Sciatic nerve (tissue), 2 donors: ENCODE measurements around the gene AP4S1. TPM values are rescaled to one million over a fixed set of nuclear protein-coding genes. Genes with fewer than 3 reads are reported as not detected.
"Not testable (repeated sequence)": the region's sequence is repeated elsewhere in the genome, so short reads cannot be mapped to it uniquely, and the experiment has no call there.

Experiments used
- ATAC-seq: fragments of 200-7000 bp; cut with Tn5 transposase; one replicate; pipeline ENCODE4 v1.9.1; 2020; ENCODE audit warnings: mild to moderate bottlenecking, moderate library complexity
- DNase-seq: peaks from one replicate; pipeline ENCODE4 v3.0.0-alpha.2; 2020; ENCODE audit warnings: low spot score
- intact Hi-C: fragments of 100-400 bp; cut with DNase I; formaldehyde crosslinking; loops from one replicate; pipeline ENCODE4 v1.14.2; 2022
- total RNA-seq: library from RNA; stranded (reverse); fragmentation: NEBNext Ultra II Directional; extraction: Animal tissue kit (Norgen Biotek cat#: 25700); gene quantifications from one replicate; pipeline ENCODE4 v1.2.1, GENCODE V29; 2021
- donor health status: DM: no; HTN: no; CAD: no.
- donor health status: DM: no; HTN: no; CAD: no.

The AP4S1 gene
- total RNA-seq, 1 donor from 2014 or later = 13.3 TPM

DNA sequence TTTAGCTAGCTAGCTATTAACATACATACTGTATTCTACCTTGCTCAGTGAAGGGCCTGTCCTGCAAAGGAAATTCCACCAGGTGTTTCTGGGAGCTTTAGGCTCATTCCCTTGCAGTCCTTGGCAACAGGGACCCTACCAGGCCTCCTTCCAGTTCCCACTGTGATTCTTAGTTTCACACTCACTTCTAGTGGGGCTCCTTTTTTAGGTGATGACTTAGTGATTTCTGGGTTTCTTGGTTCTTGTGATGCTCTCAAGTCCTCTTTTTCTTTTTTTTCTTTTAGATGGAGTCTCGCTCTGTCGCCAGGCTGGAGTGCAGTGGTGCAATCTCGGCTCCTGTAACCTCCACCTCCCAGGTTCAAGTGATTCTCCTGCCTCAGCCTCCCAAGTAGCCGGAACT, 11.1 kb downstream of the AP4S1 start:
- ATAC-seq (no peak), DNase-seq (no peak)
- intact Hi-C loops = no loop called here

DNA sequence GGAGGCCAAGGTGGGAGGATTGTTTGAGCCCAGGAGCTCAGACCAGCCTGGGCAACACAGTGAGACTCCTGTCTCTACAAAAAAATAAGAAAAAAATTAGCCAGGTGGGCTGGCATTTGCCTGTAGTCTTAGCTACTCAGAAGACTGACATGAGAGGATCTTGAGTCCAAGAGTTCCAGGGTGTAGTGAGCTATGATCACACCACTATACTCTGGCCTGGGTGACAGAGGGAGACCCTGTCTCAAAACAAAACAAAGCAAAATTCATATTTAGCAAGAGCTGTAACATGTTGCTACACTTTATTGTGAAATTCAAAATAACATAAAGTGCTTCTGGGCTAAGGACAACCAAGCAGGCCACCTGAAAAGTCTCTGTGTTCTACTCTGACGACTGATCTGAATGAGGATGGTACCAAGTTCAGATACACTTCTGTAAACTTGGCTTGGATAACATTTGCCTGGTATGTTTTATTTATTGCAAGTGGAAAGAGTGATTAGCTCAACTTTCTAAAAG, 12.3 kb downstream of the AP4S1 start:
- no peak for DNase-seq
- ATAC-seq = no peak
- intact Hi-C loops = no loop called here

DNA sequence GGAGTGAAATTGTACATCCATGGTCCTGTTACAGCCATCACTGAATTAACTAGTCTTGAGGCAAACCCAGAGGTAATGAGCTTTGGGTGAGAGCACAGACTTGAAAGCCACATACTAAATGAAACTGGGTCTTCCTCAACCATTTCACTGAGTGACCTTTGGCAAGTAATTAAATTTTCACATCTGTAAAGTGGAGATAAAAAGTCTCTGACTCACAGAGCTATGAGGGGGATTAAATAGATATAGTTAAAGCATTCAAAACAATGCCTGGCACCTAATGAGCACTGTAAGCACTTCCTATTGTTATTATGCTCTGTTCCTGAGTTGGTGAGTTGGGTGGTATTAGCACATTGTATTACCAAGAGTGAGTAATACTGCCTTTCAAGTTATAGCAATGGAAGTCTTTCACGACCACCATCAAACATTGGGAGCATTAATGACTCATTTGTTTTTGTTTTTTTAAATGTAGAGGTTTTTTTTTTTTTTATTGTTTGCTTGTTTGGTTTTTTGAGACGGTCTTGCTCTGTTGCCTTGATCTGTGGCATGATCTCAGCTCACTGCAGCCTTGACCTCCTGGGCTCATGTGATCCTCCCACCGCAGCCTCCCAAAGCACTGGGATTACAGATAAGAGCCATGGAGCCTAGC, 13.2 kb downstream of the AP4S1 start:
- DNase-seq (no peak), ATAC-seq (no peak)
- intact Hi-C loops = no loop called here

DNA sequence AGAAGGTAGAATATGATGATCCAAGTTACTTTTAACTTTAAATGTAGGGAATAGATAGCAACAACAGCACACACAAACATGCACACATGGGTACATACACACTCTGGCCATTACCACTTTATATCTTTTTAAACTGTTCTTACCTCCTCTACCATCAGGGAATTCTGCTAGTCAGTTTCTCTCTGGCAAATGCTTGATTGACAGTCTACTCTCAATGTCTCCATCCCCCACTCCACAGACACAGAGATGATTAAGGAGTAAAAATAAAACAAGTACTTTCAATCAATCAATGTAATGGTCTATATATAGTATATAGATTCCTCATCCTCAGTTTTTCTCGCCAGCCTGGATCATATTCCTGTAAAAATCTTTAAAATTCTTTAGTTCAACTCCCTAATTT, 16.9 kb downstream of the AP4S1 start:
- no peak for ATAC-seq
- intact Hi-C loops = no loop called here
- DNase-seq = no peak

DNA sequence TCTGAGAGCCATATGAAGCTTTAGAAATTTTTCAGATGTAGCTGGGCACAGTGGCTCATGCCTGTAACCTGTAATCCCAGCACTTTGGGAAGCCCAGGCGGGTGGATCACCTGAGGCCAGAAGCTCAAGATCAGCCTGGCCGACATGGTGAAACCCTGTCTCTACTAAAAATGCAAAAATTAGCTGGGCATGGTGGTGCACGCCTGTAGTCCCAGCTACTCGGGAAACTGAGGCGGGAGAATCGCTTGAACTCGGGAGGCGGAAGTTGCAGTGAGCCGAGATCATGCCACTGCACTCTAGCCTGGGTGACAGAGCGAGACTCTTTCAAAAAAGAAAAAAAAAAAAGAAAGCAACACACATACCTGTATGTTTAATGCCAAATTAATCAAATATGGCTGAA, 17.4 kb downstream of the AP4S1 start:
- intact Hi-C loops, DNase-seq, ATAC-seq: not testable (repeated sequence)

DNA sequence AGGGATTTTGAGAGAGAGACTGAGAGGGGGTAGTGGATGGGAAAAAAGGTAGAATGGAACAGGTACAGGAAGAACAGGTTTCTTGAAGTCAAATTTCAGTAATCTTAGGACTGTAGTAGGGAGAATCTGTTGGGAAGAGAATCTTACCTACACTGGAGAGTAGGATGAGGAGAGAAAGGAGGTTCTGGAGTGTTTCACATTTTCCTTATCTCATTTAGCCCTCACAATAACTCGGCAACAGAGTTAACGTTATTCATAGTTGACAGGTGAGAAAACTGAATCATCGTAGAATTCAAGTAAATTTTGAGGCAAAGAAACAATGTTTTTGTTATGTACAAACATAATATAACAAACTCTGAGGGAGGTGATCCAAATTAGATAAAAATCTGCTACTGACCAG, 17.9 kb downstream of the AP4S1 start:
- no peak for DNase-seq
- intact Hi-C loops = no loop called here
- no peak for ATAC-seq

DNA sequence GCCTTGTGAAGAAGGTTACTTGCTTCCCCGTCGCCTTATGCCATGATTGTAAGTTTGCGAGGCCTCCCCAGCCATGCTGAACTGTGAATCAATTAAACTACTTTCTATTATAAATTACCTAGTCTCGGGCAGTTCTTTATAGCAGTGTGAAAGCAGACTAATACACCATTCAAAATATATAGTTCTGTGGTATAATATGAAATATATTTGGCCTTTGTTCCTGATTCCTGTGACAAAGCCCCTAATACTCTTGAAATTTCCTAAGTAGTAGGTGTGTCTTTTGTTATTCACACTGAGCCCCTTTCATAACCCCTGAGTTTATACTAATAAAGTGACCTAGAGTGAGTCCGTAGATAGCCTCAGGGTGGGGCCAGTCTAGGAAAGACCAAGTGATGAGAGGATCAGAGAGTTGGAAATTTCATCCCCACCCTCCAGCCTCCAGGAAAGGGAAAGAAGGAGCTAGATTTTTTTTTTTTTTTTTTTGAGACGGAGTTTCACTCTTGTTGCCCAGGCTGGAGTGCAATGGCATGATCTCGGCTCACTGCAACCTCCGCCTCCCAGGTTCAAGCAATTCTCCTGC, 20.1 kb downstream of the AP4S1 start:
- intact Hi-C loops = no loop called here
- no peak for ATAC-seq
- no peak for DNase-seq

DNA sequence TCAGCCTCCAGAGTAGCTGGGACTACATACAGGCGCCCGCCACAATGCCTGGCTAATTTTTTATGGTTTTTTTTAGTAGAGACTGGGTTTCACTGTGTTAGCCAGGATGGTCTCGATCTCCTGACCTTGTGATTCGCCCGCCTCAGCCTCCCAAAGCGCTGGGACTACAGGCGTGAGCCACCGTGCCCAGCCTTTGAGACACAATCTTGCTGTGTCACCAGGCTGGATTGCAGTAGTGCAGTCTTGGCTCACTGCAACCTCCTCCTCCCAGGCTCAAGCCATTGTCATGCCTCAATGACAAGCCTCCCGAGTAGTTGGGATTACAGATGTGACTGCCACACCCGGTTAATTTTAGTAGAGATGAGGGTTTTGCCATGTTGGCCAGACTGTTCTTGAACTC, 22.1 kb downstream of the AP4S1 start:
- no peak for DNase-seq
- ATAC-seq = no peak
- intact Hi-C loops = no loop called here

DNA sequence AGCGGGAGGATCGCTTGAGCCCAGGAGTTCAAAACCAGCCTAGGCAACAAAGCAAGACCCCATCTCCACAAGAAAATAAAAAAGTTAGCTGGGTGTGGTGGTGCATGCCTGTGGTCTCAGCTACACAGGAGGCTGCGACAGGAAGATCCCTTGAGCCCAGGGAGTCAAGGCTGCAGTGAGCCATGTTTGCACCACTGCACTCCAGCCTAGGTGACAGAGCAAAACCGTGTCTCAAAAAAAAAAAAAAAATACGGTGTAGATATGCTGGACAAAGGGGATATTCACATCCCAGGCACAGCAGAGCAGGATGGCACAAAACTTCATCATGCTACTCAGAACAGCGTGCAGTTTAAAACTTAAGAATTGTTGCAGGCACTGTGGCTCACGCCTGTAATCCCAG, 25.6 kb downstream of the AP4S1 start:
- DNase-seq = no peak

DNA sequence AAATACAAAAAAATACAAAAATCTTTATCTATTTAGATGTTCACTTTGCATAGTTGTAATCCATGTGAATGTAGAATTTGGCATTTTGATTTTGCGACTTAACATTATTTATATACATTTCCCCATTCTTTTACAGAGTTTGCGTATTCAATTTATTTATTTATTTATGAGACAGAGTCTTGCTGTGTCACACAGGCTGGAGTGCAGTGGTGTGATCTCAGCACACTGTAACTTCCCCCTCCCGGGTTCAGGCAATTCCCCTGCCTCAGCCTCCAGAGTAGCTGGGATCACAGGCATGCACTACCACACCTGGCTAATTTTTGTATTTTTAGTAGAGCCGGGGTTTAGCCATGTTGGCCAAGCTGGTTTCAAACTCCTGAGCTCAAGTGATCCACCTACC, 26.1 kb downstream of the AP4S1 start:
- DNase-seq = no peak
- intact Hi-C loops = no loop called here
- ATAC-seq = no peak

More for the DNA sequence above, 25.6 kb downstream of the AP4S1 start:
- no peak for ATAC-seq
- intact Hi-C loops = no loop called here

DNA sequence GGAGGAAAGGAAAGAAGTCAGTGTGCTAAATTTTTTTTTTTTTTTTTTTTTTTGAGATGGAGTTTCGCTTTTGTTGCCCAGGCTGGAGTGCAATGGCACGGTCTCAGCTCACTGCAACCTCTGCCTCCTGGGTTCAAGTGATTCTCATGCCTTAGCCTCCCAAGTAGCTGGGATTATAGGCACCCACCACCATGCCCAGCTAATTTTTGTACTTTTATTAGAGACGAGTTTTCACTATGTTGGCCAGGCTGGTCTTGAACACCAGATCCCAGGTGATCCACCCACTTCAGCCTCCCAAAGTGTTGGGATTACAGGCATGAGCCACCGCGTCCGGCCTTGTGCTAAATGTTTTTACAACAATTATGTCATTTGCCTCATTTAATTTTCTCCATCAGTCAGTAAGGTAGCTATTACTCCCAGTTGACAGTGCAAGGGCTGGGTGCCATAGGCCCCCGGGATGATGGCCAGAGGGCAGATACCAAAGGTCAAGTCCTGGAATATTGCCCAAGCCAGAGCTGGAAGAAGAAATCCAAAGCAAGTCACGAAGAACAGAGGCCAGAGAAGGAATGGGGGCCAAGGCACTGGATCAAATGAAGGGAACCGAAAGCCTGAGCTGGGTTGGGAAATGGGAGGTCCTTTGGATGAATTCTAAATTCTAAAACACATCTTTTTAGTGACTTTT, 27.6 kb downstream of the AP4S1 start:
- DNase-seq = peak; percentile 73
- intact Hi-C loops = not testable (repeated sequence)
- peak; percentile 85 for ATAC-seq

DNA sequence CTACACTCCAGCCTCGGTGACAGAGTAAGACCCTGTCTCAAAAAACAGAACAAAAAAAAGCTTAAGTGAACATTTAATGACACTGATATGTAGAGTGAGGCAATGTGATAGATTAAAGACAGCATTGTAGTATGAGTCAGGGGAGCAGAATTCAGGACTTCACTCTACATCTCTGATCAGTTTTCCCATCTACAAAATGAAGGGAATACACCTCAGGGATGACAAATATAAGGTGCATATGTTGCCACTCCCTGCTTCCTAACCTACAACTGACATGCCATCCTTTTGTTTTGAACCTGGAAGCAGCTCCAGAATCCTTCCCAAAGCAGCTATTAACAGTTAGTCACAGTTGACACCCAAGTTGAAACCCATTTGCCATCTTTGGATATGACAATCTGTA, 31.6 kb downstream of the AP4S1 start:
- no peak for DNase-seq
- no peak for ATAC-seq
- intact Hi-C loops = no loop called here

DNA sequence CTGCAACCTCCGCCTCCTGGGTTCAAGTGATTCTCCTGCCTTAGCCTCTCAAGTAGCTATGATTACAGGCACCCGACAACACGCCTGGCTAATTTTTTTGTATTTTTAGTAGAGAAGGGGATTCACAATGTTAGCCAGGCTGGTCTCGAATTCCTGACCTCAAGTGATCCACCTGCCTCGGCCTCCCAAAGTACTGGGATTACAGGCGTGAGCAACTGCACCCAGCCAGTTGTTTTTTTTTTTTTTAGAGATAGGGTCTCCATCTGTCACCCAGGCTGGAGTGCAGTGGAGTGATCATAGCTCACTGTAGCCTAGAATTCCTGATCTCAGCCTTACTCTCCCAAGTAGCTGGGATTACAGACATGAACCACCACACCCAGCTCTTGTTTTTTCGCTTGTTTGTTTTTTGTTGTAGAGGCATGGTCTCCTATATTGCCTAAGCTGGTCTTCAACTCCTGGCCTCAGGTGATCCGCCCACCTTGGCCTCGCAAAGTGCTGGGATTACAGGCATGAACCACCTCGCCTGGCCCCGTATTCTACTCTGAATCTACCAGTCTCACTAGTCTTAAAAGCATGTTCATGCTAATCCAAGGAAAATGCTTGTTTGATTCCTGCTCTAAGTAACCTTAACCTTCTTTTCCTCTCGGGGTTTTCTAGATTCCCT, 32.4 kb downstream of the AP4S1 start:
- no peak for ATAC-seq
- intact Hi-C loops = no loop called here
- no peak for DNase-seq

DNA sequence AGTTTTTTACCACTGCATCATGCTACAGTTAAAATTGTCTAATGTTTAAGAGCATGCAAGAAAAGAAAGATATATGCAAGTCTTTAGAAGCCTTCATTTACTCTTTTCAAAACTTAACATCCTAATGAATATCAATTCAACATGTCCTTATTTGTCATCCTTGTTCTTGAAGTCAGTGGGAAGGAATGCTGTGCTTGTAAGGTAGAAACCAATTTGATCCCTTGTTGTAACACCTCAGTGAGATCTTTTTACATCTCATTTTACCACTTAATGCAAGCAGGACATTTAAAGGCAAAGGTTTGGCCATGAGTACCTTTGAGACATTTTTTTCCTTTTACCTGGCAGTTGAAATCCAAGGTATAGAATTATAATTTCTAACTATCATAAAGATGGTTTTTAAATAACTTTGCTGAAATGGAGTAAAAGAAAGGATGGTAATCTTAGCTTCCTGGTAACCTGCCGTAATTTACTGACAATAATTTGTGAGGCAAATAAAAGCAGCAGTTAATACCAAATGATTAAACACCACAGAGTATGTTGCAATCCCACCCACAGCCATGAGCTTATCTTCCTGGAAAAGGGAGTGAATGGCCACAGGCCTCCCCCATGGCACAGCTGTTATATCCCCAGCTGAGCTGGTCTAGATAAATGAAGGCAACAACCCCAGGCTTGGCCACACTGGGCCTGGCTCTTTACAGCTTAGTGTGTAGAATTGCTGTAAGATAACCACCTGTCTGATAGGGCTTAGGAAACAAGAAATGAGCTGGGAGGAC, 33.9 kb downstream of the AP4S1 start:
- DNase-seq (no peak), ATAC-seq (peak; percentile 88)
- intact Hi-C loops = no loop called here

DNA sequence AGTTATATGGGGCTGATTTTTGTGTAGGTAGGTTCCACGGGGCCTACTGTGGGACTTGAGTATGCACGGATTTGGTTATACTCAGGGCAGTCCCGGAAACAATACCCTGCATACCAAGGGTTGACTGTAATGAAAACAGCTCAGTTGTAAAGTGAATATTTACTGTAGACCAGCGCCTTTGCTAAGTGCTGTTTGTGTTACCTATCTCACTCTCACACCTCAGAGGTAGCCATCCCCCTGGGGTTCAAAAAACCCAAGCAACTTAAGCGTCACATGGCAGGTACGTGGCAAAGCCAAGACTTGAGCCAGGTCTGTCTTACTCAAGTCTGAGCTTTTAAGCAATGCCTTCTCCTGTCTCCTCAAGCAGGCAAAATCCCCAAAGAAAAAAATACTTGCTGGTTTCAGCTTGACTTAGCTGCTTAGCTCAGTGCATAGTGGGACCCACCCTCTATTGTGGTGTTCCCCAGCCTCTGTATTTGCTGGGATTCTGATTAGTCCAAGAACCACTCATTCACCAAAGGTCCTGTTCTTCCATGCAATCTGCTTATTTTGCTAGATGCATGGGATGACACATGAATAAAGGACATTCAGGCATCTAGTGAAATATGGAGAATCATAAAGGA, 34.9 kb downstream of the AP4S1 start:
- DNase-seq (no peak), ATAC-seq (no peak)
- intact Hi-C loops = no loop called here

DNA sequence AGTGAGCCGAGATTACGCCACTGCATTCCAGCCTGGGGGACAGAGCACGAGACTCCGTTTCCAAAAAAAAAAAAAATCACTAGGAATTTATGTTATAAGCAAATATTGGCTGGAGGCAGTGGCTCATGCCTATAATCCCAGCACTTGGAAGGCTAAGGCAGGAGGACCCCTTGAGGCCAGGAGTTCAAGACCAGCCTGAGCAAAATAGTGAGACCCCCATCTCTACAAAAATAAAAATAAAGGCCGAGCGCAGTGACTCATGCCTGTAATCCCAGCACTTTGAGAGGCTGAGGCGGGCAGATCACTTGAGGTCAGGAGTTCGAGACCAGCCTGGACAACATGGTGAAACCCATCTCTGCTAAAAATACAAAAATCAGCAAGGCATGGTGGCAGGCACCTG, 37.5 kb downstream of the AP4S1 start:
- DNase-seq, intact Hi-C loops, ATAC-seq: not testable (repeated sequence)

DNA sequence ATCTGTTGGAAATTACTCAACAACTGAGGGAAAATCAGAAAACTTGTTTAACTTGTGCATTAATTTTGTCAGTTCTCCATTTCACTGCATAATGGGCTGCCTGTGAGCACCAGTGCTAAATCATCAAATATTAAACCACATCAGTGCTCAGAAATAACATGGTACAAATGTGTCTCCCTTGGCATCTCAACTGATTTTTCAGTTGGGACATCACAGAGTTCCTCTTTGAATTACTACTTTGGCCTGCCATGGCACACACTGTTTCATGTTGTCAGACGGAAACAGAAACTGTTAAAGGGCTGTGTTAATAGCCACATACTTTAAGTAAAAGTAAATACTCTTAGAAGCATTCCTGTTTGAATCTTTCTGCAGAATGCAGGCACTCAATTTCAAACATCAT, 42.8 kb downstream of the AP4S1 start:
- ATAC-seq = no peak
- intact Hi-C loops = no loop called here
- DNase-seq = no peak

DNA sequence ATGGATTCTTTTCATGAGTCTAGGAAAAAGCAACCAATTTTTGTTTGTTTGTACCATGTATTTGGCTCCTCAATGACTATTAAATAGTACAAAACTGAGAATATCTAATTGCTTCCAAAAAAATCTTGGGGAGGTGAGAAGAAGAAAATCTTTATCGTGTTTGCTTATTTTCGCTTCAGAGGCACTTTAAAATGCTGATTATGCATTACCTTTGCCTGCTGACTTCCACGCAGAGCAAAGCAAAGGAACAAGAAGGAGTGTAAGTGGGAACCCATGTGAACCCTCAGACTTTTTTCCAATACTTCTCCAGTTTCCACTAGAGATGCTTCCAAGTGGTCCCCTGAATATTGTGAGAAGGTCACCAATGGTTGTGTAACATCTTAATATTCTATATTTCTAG, 43.9 kb downstream of the AP4S1 start:
- no peak for DNase-seq

DNA sequence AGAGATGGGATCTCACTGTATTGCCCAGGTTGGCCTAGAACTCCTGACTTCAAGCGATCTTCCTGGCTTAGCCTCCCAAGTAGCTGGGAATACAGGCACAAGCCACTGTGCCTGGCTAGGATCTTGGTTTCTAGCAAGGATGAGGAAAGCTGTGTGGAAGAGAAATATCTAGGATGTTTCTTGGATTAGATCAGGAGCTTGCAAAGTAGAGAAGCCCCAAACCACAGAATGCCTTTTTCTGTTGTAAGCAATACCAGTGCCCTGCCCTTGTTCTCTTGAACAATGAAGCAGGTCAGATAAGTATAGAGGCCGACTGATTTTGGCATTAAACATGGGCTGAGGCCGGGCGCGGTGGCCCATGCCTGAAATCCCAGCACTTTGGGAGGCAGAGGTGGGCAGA, 45.0 kb downstream of the AP4S1 start:
- intact Hi-C loops = no loop called here
- DNase-seq (no peak), ATAC-seq (peak; percentile 30)

More for the DNA sequence above, 43.9 kb downstream of the AP4S1 start:
- no peak for ATAC-seq
- intact Hi-C loops = no loop called here
